ENCODE results near the gene GAL3ST2. TPM values are rescaled to one million over a fixed set of nuclear protein-coding genes. Genes with fewer than 3 reads are reported as not detected.
A peak's percentile ranks its signal among the peaks of the same experiment; 100 is the strongest.
"Not testable (repeated sequence)": the region's sequence is repeated elsewhere in the genome, so short reads cannot be mapped to it uniquely, and the experiment has no call there.

GAL3ST2 gene
- total RNA-seq, 1 donor from 2014 or later, result not detected

- Histone ChIP-seq H3K27me3 (ENCODE audit: control insufficient read depth in 3 of 3, insufficient read depth in 3 of 3, low read length in 3 of 3) (peaks cover 0 to 15% (median 7%) of the 10 kb centered on the region in 3 donors), H3K36me3 (ENCODE audit: control insufficient read depth in 3 of 3, insufficient read depth in 3 of 3, low read length in 3 of 3) (no peaks in the 10 kb centered on the region), H3K9ac (ENCODE audit: low read depth in 1 of 3, low read length in 3 of 3) (no peak overlapping the region), H3K4me3 (ENCODE audit: low read length in 3 of 3) (no peak overlapping the region), H3K4me1 (ENCODE audit: control insufficient read depth in 3 of 3, insufficient read depth in 3 of 3, low read length in 3 of 3) (peaks cover 0 to 2% (median under 1%) of the 10 kb centered on the region in 3 donors), H3K9me3 (ENCODE audit: control insufficient read depth in 3 of 3, low read length in 3 of 3) (no peaks in the 10 kb centered on the region), H3K27ac (ENCODE audit: low read depth, low read length) (no peak overlapping the region)
Observed at GRCh38 chr2:241798081-241798630, 21.5 kb downstream of the GAL3ST2 start.

GRCh38 chr2:241798631-241799521 is 22.3 kb downstream of the GAL3ST2 start:
- H3K27me3 ChIP-seq (ENCODE audit: control insufficient read depth in 3 of 3, insufficient read depth in 3 of 3, low read length in 3 of 3), result peaks cover 0 to 22% (median 14%) of the 10 kb centered on the region in 3 donors
- no peak overlapping the region for H3K4me3 ChIP-seq (ENCODE audit: low read length in 3 of 3)
- no peak overlapping the region for H3K9ac ChIP-seq (ENCODE audit: low read depth in 1 of 3, low read length in 3 of 3)
- no peaks in the 10 kb centered on the region for H3K9me3 ChIP-seq (ENCODE audit: control insufficient read depth in 3 of 3, low read length in 3 of 3)
- peaks cover 4 to 7% (median 5%) of the 10 kb centered on the region in 3 donors for H3K4me1 ChIP-seq (ENCODE audit: control insufficient read depth in 3 of 3, insufficient read depth in 3 of 3, low read length in 3 of 3)
- H3K36me3 ChIP-seq (ENCODE audit: control insufficient read depth in 3 of 3, insufficient read depth in 3 of 3, low read length in 3 of 3), result no peaks in the 10 kb centered on the region
- H3K27ac ChIP-seq (ENCODE audit: low read depth, low read length), result no peak overlapping the region

GRCh38 chr2:241799522-241800197 is 23.0 kb downstream of the GAL3ST2 start:
- H3K9me3 ChIP-seq (ENCODE audit: control insufficient read depth in 3 of 3, low read length in 3 of 3), result no peaks in the 10 kb centered on the region
- peaks cover 12 to 15% (median 13%) of the 10 kb centered on the region in 3 donors for H3K4me1 ChIP-seq (ENCODE audit: control insufficient read depth in 3 of 3, insufficient read depth in 3 of 3, low read length in 3 of 3)
- H3K4me3 ChIP-seq (ENCODE audit: low read length in 3 of 3), result no peak overlapping the region
- peaks cover 7 to 29% (median 22%) of the 10 kb centered on the region in 3 donors for H3K27me3 ChIP-seq (ENCODE audit: control insufficient read depth in 3 of 3, insufficient read depth in 3 of 3, low read length in 3 of 3)
- H3K36me3 ChIP-seq (ENCODE audit: control insufficient read depth in 3 of 3, insufficient read depth in 3 of 3, low read length in 3 of 3), result no peaks in the 10 kb centered on the region
- no peak overlapping the region for H3K27ac ChIP-seq (ENCODE audit: low read depth, low read length)
- H3K9ac ChIP-seq (ENCODE audit: low read depth in 1 of 3, low read length in 3 of 3), result no peak overlapping the region

GRCh38 chr2:241800198-241800903 is 23.7 kb downstream of the GAL3ST2 start:
- H3K27ac ChIP-seq (ENCODE audit: low read depth, low read length), result not testable (repeated sequence)

GRCh38 chr2:241801611-241802420 is 25.2 kb downstream of the GAL3ST2 start:
- peaks cover 9 to 25% (median 24%) of the 10 kb centered on the region in 3 donors for H3K27me3 ChIP-seq (ENCODE audit: control insufficient read depth in 3 of 3, insufficient read depth in 3 of 3, low read length in 3 of 3)

More at GRCh38 chr2:241800198-241800903, 23.7 kb downstream of the GAL3ST2 start:
- not testable (repeated sequence) for H3K9me3 ChIP-seq (ENCODE audit: control insufficient read depth in 3 of 3, low read length in 3 of 3); H3K36me3 ChIP-seq (ENCODE audit: control insufficient read depth in 3 of 3, insufficient read depth in 3 of 3, low read length in 3 of 3); H3K9ac ChIP-seq (ENCODE audit: low read depth in 1 of 3, low read length in 3 of 3); H3K4me3 ChIP-seq (ENCODE audit: low read length in 3 of 3)
- Histone ChIP-seq H3K27me3 (ENCODE audit: control insufficient read depth in 3 of 3, insufficient read depth in 3 of 3, low read length in 3 of 3) (peaks cover 9 to 32% (median 25%) of the 10 kb centered on the region in 3 donors), H3K4me1 (ENCODE audit: control insufficient read depth in 3 of 3, insufficient read depth in 3 of 3, low read length in 3 of 3) (peaks cover 15 to 18% (median 16%) of the 10 kb centered on the region in 3 donors)

GRCh38 chr2:241802421-241803318 is 26.0 kb downstream of the GAL3ST2 start:
- peaks cover 15 to 18% (median 16%) of the 10 kb centered on the region in 3 donors for H3K4me1 ChIP-seq (ENCODE audit: control insufficient read depth in 3 of 3, insufficient read depth in 3 of 3, low read length in 3 of 3)
- no peaks in the 10 kb centered on the region for H3K36me3 ChIP-seq (ENCODE audit: control insufficient read depth in 3 of 3, insufficient read depth in 3 of 3, low read length in 3 of 3)
- H3K4me3 ChIP-seq (ENCODE audit: low read length in 3 of 3), result peak overlapping the region in 1 of 3 donors; percentile 67
- H3K27ac ChIP-seq (ENCODE audit: low read depth, low read length), result no peak overlapping the region
- H3K9me3 ChIP-seq (ENCODE audit: control insufficient read depth in 3 of 3, low read length in 3 of 3), result no peaks in the 10 kb centered on the region
- H3K27me3 ChIP-seq (ENCODE audit: control insufficient read depth in 3 of 3, insufficient read depth in 3 of 3, low read length in 3 of 3), result peaks cover 9 to 25% (median 23%) of the 10 kb centered on the region in 3 donors
- peak overlapping the region in 2 of 3 donors; percentile 23 to 69 for H3K9ac ChIP-seq (ENCODE audit: low read depth in 1 of 3, low read length in 3 of 3)

More at GRCh38 chr2:241801611-241802420, 25.2 kb downstream of the GAL3ST2 start:
- no peaks in the 10 kb centered on the region for H3K36me3 ChIP-seq (ENCODE audit: control insufficient read depth in 3 of 3, insufficient read depth in 3 of 3, low read length in 3 of 3)
- H3K9me3 ChIP-seq (ENCODE audit: control insufficient read depth in 3 of 3, low read length in 3 of 3), result no peaks in the 10 kb centered on the region
- no peak overlapping the region for H3K27ac ChIP-seq (ENCODE audit: low read depth, low read length)
- H3K4me3 ChIP-seq (ENCODE audit: low read length in 3 of 3), result no peak overlapping the region
- H3K9ac ChIP-seq (ENCODE audit: low read depth in 1 of 3, low read length in 3 of 3), result no peak overlapping the region
- peaks cover 15 to 18% (median 16%) of the 10 kb centered on the region in 3 donors for H3K4me1 ChIP-seq (ENCODE audit: control insufficient read depth in 3 of 3, insufficient read depth in 3 of 3, low read length in 3 of 3)

- H3K4me1 ChIP-seq (ENCODE audit: control insufficient read depth in 3 of 3, insufficient read depth in 3 of 3, low read length in 3 of 3), result peaks cover 18 to 21% (median 21%) of the 10 kb centered on the region in 3 donors
- no peaks in the 10 kb centered on the region for H3K9me3 ChIP-seq (ENCODE audit: control insufficient read depth in 3 of 3, low read length in 3 of 3)
- no peak overlapping the region for H3K27ac ChIP-seq (ENCODE audit: low read depth, low read length)
- no peaks in the 10 kb centered on the region for H3K36me3 ChIP-seq (ENCODE audit: control insufficient read depth in 3 of 3, insufficient read depth in 3 of 3, low read length in 3 of 3)
- peaks cover 9 to 20% (median 20%) of the 10 kb centered on the region in 3 donors for H3K27me3 ChIP-seq (ENCODE audit: control insufficient read depth in 3 of 3, insufficient read depth in 3 of 3, low read length in 3 of 3)
- peak overlapping the region; percentile 43 to 72 (median 67) for H3K4me3 ChIP-seq (ENCODE audit: low read length in 3 of 3)
- H3K9ac ChIP-seq (ENCODE audit: low read depth in 1 of 3, low read length in 3 of 3), result peak overlapping the region in 2 of 3 donors; percentile 23 to 69
Observed at GRCh38 chr2:241803387-241804325, 27.0 kb downstream of the GAL3ST2 start.
